Muscle layer of duodenum (tissue), 2 donors: Measurements from ENCODE around the gene AGAP4.
"Not testable (repeated sequence)": the region's sequence is repeated elsewhere in the genome, so short reads cannot be mapped to it uniquely, and the experiment has no call there.

Experiments used
- H3K27ac ChIP-seq: one replicate; pipeline ENCODE4 v1.7.0; 2013; ENCODE audit warnings: mild to moderate bottlenecking, low read length
- H3K27me3 ChIP-seq: one replicate; pipeline ENCODE4 v1.7.0; 2013; ENCODE audit warnings: low read depth, mild to moderate bottlenecking, control low read depth, low read length
- H3K36me3 ChIP-seq, 2 donors: one replicate each; pipeline ENCODE4 v1.7.0; 2013; ENCODE audit warnings: low read length in 2 of 2, control low read depth in 1 of 2, mild to moderate bottlenecking in 1 of 2; ENCODE audit not compliant: insufficient read depth in 2 of 2, control insufficient read depth in 1 of 2
- H3K4me1 ChIP-seq, 2 donors: one replicate each; pipeline ENCODE4 v1.7.0; 2013; ENCODE audit warnings: low read length in 2 of 2, mild to moderate bottlenecking in 2 of 2, control low read depth in 1 of 2, moderate library complexity in 1 of 2; ENCODE audit not compliant: insufficient read depth in 2 of 2, control insufficient read depth in 1 of 2
- H3K4me3 ChIP-seq, 2 donors: one replicate each; pipeline ENCODE4 v1.7.0; 2013; ENCODE audit warnings: low read length in 2 of 2, low read depth in 1 of 2, mild to moderate bottlenecking in 1 of 2
- H3K9me3 ChIP-seq, 2 donors: one replicate each; pipeline ENCODE4 v1.7.0; 2013; ENCODE audit warnings: low read length in 2 of 2, control low read depth in 1 of 2, mild to moderate bottlenecking in 1 of 2; ENCODE audit not compliant: control insufficient read depth in 1 of 2
- donor health status: healthy.

The AGAP4 gene

GRCh38 chr10:45847400-45847799 lies at the start of gene AGAP4:
AGAP4 (minus strand) TSS chr10:45847500; CDS start chr10:45847347, 153 bp downstream.
- H3K27me3 ChIP-seq, H3K36me3 ChIP-seq, H3K9me3 ChIP-seq, H3K4me1 ChIP-seq, H3K27ac ChIP-seq, H3K4me3 ChIP-seq: not testable (repeated sequence)

GRCh38 chr10:45890721-45891120 lies 43.4 kb upstream of the AGAP4 start:
- H3K4me3 ChIP-seq, H3K27me3 ChIP-seq, H3K4me1 ChIP-seq, H3K36me3 ChIP-seq, H3K27ac ChIP-seq, H3K9me3 ChIP-seq: not testable (repeated sequence)

- H3K4me3 ChIP-seq, H3K4me1 ChIP-seq, H3K27me3 ChIP-seq, H3K36me3 ChIP-seq, H3K9me3 ChIP-seq, H3K27ac ChIP-seq: not testable (repeated sequence)
These were observed 42.4 kb upstream of the AGAP4 start for GRCh38 chr10:45889539-45890230.

GRCh38 chr10:45882880-45883279 lies 35.6 kb upstream of the AGAP4 start:
- H3K27me3 ChIP-seq, H3K36me3 ChIP-seq, H3K27ac ChIP-seq, H3K9me3 ChIP-seq, H3K4me3 ChIP-seq, H3K4me1 ChIP-seq: not testable (repeated sequence)

- not testable (repeated sequence) for H3K27me3 ChIP-seq, H3K4me1 ChIP-seq, H3K36me3 ChIP-seq, H3K27ac ChIP-seq, H3K9me3 ChIP-seq, H3K4me3 ChIP-seq
These were observed 18.1 kb upstream of the AGAP4 start for GRCh38 chr10:45865404-45865803.

GRCh38 chr10:45864264-45864663 lies 17.0 kb upstream of the AGAP4 start:
- not testable (repeated sequence) for H3K27me3 ChIP-seq, H3K36me3 ChIP-seq, H3K9me3 ChIP-seq, H3K4me3 ChIP-seq, H3K4me1 ChIP-seq, H3K27ac ChIP-seq

GRCh38 chr10:45863632-45864031 lies 16.3 kb upstream of the AGAP4 start:
- H3K27ac ChIP-seq, H3K9me3 ChIP-seq, H3K36me3 ChIP-seq, H3K4me3 ChIP-seq, H3K27me3 ChIP-seq, H3K4me1 ChIP-seq: not testable (repeated sequence)

GRCh38 chr10:45857931-45858330 lies 10.6 kb upstream of the AGAP4 start:
- not testable (repeated sequence) for H3K36me3 ChIP-seq, H3K27me3 ChIP-seq

GRCh38 chr10:45848467-45848866 lies 1.2 kb upstream of the AGAP4 start:
- not testable (repeated sequence) for H3K4me1 ChIP-seq, H3K36me3 ChIP-seq

More at GRCh38 chr10:45857931-45858330, 10.6 kb upstream of the AGAP4 start:
- H3K4me3 ChIP-seq, H3K27ac ChIP-seq, H3K4me1 ChIP-seq, H3K9me3 ChIP-seq: not testable (repeated sequence)

GRCh38 chr10:45822918-45823317 lies 24.4 kb downstream of the AGAP4 start:
- H3K27ac ChIP-seq, H3K4me1 ChIP-seq, H3K9me3 ChIP-seq, H3K4me3 ChIP-seq, H3K27me3 ChIP-seq, H3K36me3 ChIP-seq: not testable (repeated sequence)

More at GRCh38 chr10:45848467-45848866, 1.2 kb upstream of the AGAP4 start:
- not testable (repeated sequence) for H3K4me3 ChIP-seq, H3K27ac ChIP-seq, H3K9me3 ChIP-seq, H3K27me3 ChIP-seq

- H3K27ac ChIP-seq, H3K27me3 ChIP-seq, H3K9me3 ChIP-seq, H3K36me3 ChIP-seq, H3K4me3 ChIP-seq, H3K4me1 ChIP-seq: not testable (repeated sequence)
These were observed 27.0 kb downstream of the AGAP4 start for GRCh38 chr10:45820107-45820830.

GRCh38 chr10:45819552-45819951 lies 27.7 kb downstream of the AGAP4 start:
- Histone ChIP-seq H3K4me3 (no peak overlapping the region), H3K27ac (no peak overlapping the region)

More at GRCh38 chr10:45819552-45819951, 27.7 kb downstream of the AGAP4 start:
- Histone ChIP-seq H3K27me3 (no peaks in the 10 kb centered on the region), H3K4me1 (no peaks in the 10 kb centered on the region), H3K9me3 (no peaks in the 10 kb centered on the region), H3K36me3 (no peaks in the 10 kb centered on the region)
